ENCODE data around the gene POP7.

Gene POP7

GRCh38 chr7:100726996-100727761 is 21.3 kb downstream of the POP7 start:
- peak; percentile 68 for DNase-seq

- no peak for DNase-seq
These were observed 22.3 kb downstream of the POP7 start for GRCh38 chr7:100728196-100728595.

DNA sequence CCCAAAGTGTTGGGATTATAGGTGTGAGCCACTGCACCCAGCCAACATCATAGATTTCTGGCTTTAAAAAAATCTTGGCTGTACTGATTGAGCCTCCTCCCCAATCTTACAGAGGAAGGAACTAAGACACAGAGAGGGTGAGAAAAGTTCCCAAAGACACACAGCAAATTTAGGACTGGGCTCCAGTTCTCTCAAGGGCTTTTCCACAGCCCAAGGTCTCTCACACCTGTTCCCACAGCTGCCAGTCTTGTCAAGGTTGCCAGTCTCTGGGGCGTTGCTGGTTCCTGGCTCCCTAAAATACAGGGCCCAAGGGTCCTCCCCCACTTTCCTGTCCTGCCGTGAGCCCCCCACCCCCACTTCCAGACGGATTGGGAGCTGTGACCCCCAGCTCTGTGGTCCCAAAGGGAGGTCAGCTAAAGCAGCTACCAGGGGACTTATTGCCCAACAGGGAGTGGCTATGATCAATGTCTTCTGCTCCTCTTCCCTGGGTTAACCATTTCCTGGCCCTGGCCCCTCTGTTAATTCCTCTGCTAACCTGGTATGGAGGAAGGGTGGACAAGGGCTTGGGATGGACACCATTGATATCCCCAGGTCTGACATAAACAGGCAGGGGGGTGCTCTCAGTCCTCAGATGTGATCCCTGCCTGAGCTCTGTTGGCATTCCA is 24.3 kb downstream of the POP7 start:
- no peak for DNase-seq

- DNase-seq = no peak
These were observed 26.2 kb downstream of the POP7 start for GRCh38 chr7:100731937-100732636.

DNA sequence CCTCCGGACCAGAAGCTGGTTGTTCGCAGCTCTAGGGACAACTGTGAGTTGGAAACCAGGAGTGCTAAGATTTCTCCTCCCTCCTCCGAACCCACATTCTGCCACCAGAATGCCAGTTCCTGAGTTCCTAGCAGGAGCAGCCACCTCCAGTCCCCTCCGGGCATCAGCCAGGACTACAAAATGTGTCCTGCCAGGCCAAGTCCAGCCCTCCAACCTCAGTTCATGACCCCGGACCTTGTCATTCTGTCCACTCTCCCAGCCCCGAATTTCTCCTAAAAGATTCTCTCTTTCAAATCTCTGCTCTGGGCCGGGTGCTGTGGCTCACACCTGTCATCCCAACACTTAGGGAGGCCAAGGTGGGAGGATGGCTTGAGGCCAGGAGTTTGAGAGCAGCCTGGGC is 29.8 kb downstream of the POP7 start:
- DNase-seq = no peak

- no peak for DNase-seq
These were observed 30.8 kb downstream of the POP7 start for GRCh38 chr7:100736671-100737070.

DNA sequence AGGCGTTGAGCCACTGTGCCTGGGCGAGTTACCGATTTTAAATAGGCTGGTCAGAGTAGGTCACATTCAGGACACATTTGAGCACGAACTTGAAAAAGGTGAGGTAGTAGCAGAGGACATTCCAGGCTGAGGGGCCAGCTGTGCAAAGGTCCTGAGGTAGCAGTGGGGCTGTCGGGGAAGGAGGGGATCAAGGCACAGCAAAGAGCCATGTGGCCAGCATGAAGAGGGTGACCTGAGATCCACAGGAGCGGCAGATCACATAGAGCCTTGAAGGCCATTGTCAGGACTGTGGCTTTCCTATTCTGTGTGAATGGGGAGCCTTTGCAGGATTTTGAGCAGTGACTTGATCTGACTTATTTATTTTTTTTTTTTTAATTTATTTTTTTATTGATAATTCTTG is 34.0 kb downstream of the POP7 start:
- DNase-seq = no peak

- DNase-seq = no peak
These were observed 38.7 kb downstream of the POP7 start for GRCh38 chr7:100744605-100745004.

- DNase-seq = peak; percentile 83
These were observed 39.3 kb downstream of the POP7 start for GRCh38 chr7:100745184-100745583.

GRCh38 chr7:100752994-100753393 is 47.1 kb downstream of the POP7 start:
- DNase-seq = no peak

DNA sequence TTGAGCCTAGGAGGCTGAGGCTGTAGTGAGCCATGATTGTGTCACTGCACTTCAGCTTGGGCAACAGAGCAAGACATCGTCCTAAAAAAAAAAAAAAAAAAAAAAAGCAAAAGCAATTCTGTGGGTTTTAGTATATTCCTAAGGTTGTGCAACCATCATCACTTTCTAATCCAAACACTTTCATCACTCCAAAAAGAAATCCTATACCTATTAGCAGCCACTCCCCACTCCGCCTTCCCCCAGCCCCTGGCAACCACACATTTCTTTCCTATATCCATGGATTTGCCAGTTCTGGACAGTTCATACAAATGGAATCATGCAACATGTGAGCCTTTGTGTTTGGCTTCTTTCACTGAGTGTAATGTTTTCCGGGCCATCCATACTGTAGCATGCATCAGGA is 47.8 kb downstream of the POP7 start:
- no peak for DNase-seq
